Endothelial cell of hepatic sinusoid (primary cell): Measurements from ENCODE around the gene ANKRD40CL.

Experiments used
- in situ Hi-C: cut with HindIII; loops from 2 replicates; pipeline ENCODE4 v1.10.0; 2017; ENCODE audit warnings: low sequenced_read_pairs

Gene ANKRD40CL

DNA sequence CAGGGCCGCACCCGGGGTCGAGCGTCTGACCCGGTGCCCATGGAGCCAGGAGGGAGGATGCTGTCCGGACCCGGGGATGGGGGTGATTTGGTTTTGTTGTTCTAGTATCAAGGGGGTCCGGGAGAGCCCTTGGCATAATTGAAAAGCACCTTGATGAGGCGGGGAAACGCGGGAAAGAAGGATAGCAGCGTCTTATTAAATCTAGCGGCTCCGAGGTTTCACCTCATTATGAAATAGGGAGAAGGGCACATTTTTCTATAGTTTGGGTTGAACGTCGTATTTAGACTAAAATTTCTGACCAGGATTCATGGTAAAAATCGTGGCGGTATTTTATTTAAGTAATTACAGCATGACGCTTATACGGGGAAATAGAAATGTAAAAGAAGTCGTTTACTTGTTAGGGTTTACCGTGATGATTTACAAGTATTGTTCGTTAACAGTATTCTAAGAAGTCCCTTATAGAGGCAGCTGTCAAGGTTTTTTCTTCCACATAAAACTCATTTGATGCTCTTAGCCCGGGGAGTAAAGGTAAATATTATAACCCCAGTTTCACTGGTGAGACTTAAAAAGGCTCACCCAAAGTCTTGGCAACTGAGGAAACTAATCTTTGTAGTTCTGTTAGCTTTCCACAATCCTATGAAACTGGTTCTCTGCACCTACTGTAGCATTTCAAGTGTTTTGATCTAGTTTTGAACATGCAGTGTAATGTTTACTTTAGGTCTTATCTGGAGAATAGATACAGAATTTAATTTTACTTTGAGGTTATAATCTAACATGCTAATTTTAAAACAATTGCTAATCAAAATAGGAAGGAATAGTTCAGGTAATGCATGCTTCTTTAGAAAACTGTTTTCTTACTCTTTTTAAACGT lies 47.2 kb downstream of the ANKRD40CL start:
- in situ Hi-C loops = no loop called here

DNA sequence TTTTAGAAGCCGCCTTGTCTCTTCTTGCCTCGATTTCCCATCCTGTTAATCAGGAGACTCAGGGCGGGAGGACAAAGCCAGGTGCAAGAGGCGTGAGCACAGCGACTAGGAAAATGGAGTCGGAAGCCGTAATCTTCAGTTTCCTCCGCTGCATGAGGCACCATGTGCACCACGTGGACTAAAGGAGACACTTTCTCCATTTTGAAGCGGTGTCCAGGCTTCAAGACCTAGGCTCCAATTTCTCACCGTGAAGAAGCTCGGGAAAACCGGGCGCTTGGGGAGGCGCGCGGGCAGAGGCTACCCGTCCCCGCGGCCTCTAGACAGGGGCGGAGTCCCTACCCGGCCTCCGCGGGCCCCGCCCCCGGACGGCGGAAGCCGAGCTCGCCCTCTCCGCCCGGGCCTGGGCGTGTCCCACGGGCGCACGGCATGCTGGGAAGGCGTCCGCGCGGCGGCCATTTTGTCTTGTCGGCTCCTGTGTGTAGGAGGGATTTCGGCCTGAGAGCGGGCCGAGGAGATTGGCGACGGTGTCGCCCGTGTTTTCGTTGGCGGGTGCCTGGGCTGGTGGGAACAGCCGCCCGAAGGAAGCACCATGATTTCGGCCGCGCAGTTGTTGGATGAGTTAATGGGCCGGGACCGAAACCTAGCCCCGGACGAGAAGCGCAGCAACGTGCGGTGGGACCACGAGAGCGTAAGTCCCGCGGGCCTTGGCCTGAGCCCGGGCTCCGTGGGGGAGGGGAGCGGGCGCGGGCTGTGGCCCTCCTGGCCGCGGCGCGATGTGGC lies 48.0 kb downstream of the ANKRD40CL start, which contains the start of gene LUC7L3:
LUC7L3 (plus strand) TSS at position 460 of the 780 bp plus-strand sequence; CDS start at position 590, 130 bp downstream.
- in situ Hi-C loops = no loop called here

DNA sequence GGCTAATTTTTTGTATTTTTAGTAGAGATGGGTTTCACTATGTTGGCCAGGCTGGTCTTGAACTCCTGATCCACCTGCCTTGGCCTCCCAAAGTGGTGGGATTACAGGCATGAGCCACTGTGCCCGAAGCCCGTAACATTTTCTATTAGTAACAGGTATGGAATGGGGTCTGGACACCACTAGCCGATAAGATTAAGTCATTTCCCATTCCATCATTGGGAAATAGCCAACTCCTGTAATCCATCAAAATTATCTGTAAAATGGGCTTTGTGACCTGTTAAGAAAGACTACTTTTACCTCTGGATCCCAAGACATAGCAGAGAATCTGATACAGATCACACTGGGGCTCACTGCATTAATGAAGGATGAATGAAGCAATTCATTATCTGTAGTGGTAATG lies 51.8 kb downstream of the ANKRD40CL start:
- in situ Hi-C loops = no loop called here

DNA sequence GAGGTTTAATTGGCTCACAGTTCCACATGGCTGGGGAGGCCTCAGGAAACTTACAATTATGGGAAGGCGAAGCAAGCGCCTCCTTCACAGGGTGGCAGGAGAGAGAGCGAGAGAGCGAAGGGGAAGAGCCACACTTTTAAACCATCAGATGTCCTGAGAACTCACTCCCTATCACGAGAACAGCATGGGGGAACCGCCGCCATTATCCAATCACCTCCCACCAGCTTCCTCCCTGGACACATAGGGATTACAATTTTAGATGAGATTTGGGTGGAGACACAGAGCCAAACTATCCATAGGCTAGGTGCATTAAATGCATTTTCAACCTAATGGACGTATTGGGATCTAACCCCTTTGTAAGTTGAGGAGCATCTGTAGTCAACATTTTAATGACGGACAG lies 54.7 kb downstream of the ANKRD40CL start:
- in situ Hi-C loops = no loop called here
